Thoracic aorta (tissue), 2 donors: ENCODE data around the gene CD19. TPM values are rescaled to one million over a fixed set of nuclear protein-coding genes. Genes with fewer than 3 reads are reported as not detected.

Source experiments
- ATAC-seq: fragments of 150-250 bp; one replicate; pipeline ENCODE4 v1.8.0; 2017; ENCODE audit warnings: low read depth; ENCODE audit not compliant: insufficient number of reproducible peaks, low FRiP score
- DNase-seq: peaks from one replicate; pipeline ENCODE4 v3.0.0-alpha.2; 2020; ENCODE audit warnings: low spot score
- H3K27ac ChIP-seq, 2 donors: fragments of 200-600 bp; sonication (generic); 1 replicate in 1 of 2; 2 replicates in 1 of 2; pipeline ENCODE4 v1.5.1; 2016; ENCODE audit warnings: mild to moderate bottlenecking in 2 of 2, moderate library complexity in 2 of 2
- H3K27me3 ChIP-seq: fragments of 200-600 bp; sonication (generic); replicated peaks from 2 replicates; pipeline ENCODE4 v1.6.0; 2016; ENCODE audit warnings: mild to moderate bottlenecking; ENCODE audit not compliant: insufficient read depth
- H3K36me3 ChIP-seq: fragments of 200-600 bp; sonication (generic); one replicate; pipeline ENCODE4 v1.5.1; 2016
- H3K4me1 ChIP-seq, 2 donors: fragments of 200-600 bp; sonication (generic); 1 replicate in 1 of 2; 2 replicates in 1 of 2; pipeline versions ENCODE4 v1.5.1 to v1.6.0; 2016; ENCODE audit warnings: low read depth in 2 of 2, mild to moderate bottlenecking in 1 of 2; ENCODE audit not compliant: control insufficient read depth in 1 of 2
- H3K4me3 ChIP-seq: fragments of 200-600 bp; sonication (generic); 2 replicates; pipeline ENCODE4 v1.5.1; 2016; ENCODE audit warnings: mild to moderate bottlenecking
- H3K9me3 ChIP-seq: fragments of 200-600 bp; sonication (generic); 2 replicates; pipeline ENCODE4 v1.5.1; 2016
- total RNA-seq, 2 donors: library from RNA; depleted of rRNA; stranded (reverse); fragments of >200 nt; gene quantifications; one replicate each; pipeline versions ENCODE4 v1.1.0 to v1.2.3, GENCODE V29; 2016
- TF ChIP-seq, protein P1 (sequence below): fragments of 200-600 bp; sonication (generic); IDR thresholded peaks from one replicate; pipeline ENCODE4 v1.5.1; 2019; ENCODE audit warnings: antibody characterized with exemption

Gene CD19
- total RNA-seq, 2 donors from 2014 or later = not detected

DNA sequence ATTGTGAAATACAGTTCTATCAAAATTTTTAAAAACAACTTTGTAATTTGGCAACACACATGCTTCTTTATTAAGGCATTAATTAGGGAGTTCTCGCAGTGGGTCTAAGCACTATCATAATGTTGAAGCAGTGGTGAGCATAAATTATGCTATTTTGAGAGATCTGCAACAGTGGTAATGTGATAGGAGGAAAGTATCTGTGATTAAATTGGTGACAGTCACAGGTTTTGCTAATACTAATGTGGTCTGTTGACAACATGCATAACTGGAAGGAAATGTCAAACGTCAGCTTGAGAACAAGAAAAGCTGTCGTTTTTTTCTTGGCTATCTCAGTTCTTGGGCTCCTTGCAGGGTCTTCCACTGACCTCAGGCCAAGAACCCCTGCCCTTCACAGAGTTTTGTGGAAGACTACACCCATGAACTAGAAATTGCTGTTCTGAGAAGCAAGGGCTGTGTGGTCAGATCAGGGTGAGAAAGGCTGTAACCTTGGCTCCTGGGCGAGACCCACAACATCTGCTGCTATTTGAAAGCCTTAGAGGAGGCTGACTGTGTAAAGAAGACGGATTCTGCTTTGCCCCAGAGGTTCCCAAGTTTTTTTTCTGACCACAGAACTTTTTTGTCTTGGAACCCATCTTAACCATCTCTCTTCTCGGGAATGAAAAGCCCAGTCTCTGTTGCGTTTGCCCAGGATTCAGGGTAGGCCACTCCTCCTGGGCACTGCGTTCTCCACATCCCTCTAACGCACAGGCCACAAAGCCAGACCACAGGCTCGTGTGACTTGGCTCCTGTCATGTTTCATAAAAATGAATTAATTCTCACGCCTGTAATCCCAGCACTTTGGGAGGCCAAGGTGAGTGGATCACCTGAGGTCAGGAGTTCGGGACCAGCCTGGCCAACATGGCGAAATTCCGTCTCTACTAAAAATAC, 39.5 kb upstream of the CD19 start:
- Histone ChIP-seq H3K27ac (no peak overlapping the region), H3K4me3 (no peak overlapping the region), H3K36me3 (no peaks in the 10 kb centered on the region), H3K27me3 (no peaks in the 10 kb centered on the region), H3K9me3 (no peaks in the 10 kb centered on the region), H3K4me1 (no peaks in the 10 kb centered on the region)
- no peak for DNase-seq
- no peak for ATAC-seq
- TF ChIP-seq, protein P1, sequence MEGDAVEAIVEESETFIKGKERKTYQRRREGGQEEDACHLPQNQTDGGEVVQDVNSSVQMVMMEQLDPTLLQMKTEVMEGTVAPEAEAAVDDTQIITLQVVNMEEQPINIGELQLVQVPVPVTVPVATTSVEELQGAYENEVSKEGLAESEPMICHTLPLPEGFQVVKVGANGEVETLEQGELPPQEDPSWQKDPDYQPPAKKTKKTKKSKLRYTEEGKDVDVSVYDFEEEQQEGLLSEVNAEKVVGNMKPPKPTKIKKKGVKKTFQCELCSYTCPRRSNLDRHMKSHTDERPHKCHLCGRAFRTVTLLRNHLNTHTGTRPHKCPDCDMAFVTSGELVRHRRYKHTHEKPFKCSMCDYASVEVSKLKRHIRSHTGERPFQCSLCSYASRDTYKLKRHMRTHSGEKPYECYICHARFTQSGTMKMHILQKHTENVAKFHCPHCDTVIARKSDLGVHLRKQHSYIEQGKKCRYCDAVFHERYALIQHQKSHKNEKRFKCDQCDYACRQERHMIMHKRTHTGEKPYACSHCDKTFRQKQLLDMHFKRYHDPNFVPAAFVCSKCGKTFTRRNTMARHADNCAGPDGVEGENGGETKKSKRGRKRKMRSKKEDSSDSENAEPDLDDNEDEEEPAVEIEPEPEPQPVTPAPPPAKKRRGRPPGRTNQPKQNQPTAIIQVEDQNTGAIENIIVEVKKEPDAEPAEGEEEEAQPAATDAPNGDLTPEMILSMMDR = no peak

DNA sequence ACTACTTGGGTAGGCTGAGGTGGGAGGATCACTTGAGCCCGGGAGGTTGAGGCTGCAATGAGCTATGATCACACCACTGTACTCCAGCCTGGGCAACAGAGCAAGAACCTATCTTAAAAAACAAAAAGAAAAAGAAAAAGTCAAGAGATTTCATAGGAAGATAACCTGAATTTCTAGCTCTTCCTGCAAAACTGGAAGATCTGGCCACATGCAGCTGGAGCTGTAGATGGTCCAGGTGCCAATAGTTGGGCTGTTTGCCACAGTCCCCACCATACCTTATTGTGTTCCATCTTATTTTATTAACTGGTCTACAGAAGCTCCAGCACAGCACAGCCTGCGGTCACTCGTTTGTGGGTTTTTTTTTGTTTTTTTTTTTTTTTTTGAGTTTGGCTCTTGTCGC, 38.5 kb upstream of the CD19 start:
- Histone ChIP-seq H3K27ac (no peak overlapping the region), H3K27me3 (no peaks in the 10 kb centered on the region), H3K36me3 (no peaks in the 10 kb centered on the region), H3K4me1 (no peaks in the 10 kb centered on the region), H3K9me3 (no peaks in the 10 kb centered on the region), H3K4me3 (no peak overlapping the region)
- DNase-seq (no peak), ATAC-seq (no peak)
- TF ChIP-seq, protein P1 = no peak

DNA sequence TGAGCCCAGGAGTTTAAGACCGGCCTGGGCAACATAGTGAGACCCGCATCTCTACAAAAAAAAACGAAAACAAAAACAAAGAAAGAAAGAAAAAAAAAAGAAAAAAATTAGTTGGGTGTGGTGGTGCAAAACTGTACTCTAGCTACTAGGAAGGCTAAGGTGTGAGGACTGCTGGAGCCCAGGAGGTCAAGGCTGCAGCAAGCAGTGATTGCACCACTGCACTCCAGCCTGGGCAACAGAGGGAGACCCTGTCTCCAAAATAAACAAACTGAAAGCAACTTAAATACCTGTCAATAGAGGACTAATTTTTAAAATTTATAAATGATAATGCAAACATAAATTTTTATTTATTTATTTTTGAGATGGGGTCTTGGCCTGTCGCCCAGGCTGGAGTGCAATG, 36.2 kb upstream of the CD19 start:
- Histone ChIP-seq H3K9me3 (no peaks in the 10 kb centered on the region), H3K27me3 (no peaks in the 10 kb centered on the region), H3K4me1 (no peaks in the 10 kb centered on the region), H3K27ac (no peak overlapping the region), H3K36me3 (no peaks in the 10 kb centered on the region), H3K4me3 (no peak overlapping the region)
- ATAC-seq = no peak
- TF ChIP-seq, protein P1 = no peak
- DNase-seq = no peak

DNA sequence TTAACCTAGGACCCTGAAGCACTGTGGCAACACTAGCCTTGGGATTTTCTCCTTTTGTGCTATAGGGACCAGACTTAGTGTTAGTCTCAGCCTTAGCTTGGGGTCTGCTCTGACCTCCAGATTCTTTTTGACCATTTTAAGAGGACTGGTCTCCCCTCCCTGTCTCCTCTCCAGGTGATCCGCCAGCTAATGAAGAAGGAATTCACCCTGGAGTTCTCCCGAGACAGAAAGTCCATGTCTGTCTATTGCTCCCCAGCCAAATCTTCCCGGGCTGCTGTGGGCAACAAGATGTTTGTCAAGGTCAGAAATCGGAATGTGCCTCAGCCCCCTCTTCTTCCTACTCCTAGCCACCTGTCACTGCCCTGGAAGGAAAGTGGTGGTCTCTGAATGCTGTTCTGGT, 33.9 kb upstream of the CD19 start:
- no peaks in the 10 kb centered on the region for H3K4me1 ChIP-seq
- ATAC-seq (no peak), DNase-seq (no peak)
- TF ChIP-seq, protein P1 = no peak
- no peak overlapping the region for H3K27ac ChIP-seq
- no peaks in the 10 kb centered on the region for H3K9me3 ChIP-seq
- no peaks in the 10 kb centered on the region for H3K36me3 ChIP-seq
- H3K27me3 ChIP-seq = no peaks in the 10 kb centered on the region
- no peak overlapping the region for H3K4me3 ChIP-seq

DNA sequence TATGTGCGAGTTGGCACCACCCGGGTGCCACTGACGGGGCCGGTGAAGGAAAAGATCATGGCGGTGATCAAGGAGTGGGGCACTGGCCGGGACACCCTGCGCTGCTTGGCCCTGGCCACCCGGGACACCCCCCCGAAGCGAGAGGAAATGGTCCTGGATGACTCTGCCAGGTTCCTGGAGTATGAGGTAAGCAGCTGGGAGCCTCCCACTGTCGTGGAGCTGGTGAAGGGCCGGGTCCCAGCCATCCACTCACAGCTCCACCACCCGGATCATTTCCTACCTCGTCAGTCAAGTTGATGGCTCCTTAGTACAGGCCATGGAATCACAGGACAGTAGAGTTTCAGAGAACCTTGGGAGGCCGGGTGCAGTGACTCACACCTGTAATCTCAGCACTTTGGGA, 33.5 kb upstream of the CD19 start:
- no peak overlapping the region for H3K27ac ChIP-seq
- no peaks in the 10 kb centered on the region for H3K9me3 ChIP-seq
- ATAC-seq (no peak), DNase-seq (no peak)
- H3K4me3 ChIP-seq = no peak overlapping the region
- no peaks in the 10 kb centered on the region for H3K4me1 ChIP-seq
- no peaks in the 10 kb centered on the region for H3K36me3 ChIP-seq
- no peaks in the 10 kb centered on the region for H3K27me3 ChIP-seq
- TF ChIP-seq, protein P1 = no peak
